H1 (cell line): ENCODE data around the gene GPR26. TPM values are rescaled to one million over a fixed set of nuclear protein-coding genes. Genes with fewer than 3 reads are reported as not detected.

Experiments used
- RAD21 ChIP-seq, 2 experiments: IDR thresholded peaks in 1 of 2; conservative IDR thresholded peaks in 1 of 2; 2 replicates each; pipeline ENCODE4 v1.6.1; 2011; ENCODE audit warnings: low read depth in 2 of 2, low read length in 2 of 2, improper control_type of control experiment in 1 of 2, inconsistent platforms in 1 of 2, mild to moderate bottlenecking in 1 of 2, moderate library complexity in 1 of 2
- SRF ChIP-seq: IDR thresholded peaks from 2 replicates; pipeline ENCODE4 v1.6.1; 2011; ENCODE audit warnings: mild to moderate bottlenecking, low read depth, low read length, moderate library complexity
- polyA plus RNA-seq, 7 experiments: library from polyadenylated mRNA; depleted of rRNA in 3 of 7; stranded (reverse) in 5 of 7; unstranded in 2 of 7; fragments of >200 nt in 5 of 7; fragments of 200-250 nt in 2 of 7; gene quantifications; 1 replicate in 5 of 7; 2 replicates in 1 of 7; 4 replicates in 1 of 7; pipeline versions ENCODE4 v1.2.1 to v1.2.3, GENCODE V29; 2011 to 2013; ENCODE audit warnings: missing spikeins in 2 of 7, mixed read lengths in 2 of 7
- total RNA-seq: library from RNA; stranded (reverse); fragmentation: NEBNext Ultra II Directional; extraction: Animal tissue kit (Norgen Biotek cat#: 25700); gene quantifications from 2 replicates; pipeline ENCODE4 v1.2.1, GENCODE V29; 2021

GPR26 gene
- total and polyA plus RNA-seq, 2 of the 8 experiments (the other 6 are each of a cell fraction or from before 2014, with no cell fraction given): 0.09 to 0.21 TPM

DNA sequence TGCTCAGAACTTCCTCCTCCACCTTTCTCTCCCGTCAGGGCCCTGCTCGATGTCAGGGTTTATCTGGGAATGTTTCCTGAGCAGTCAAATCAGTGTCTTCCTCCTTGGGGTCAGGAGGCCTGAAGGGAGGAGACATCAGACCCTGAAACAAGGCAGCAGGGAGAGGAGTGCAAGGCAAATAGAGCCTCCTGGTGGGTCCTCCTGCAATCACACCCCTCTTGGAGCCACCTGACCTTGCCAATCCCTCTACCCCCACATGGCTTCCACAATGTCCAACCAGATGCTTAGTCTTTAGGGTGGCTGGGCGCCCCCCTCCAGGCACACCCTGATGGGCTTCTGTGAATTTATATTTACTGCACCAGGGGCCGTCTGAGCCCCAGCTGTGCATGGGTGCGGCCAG lies 12.2 kb downstream of the GPR26 start (continued):
- peak; percentile 52 to 65 for TF ChIP-seq RAD21 (IDR thresholded peaks at IDR 0.05 in 1 of 2, conservative IDR thresholded peaks at IDR 0.05 in 1 of 2; ENCODE audit: low read depth in 2 of 2, low read length in 2 of 2)
- TF ChIP-seq SRF: no peak
